ENCODE measurements around the gene RFTN1.

DNA sequence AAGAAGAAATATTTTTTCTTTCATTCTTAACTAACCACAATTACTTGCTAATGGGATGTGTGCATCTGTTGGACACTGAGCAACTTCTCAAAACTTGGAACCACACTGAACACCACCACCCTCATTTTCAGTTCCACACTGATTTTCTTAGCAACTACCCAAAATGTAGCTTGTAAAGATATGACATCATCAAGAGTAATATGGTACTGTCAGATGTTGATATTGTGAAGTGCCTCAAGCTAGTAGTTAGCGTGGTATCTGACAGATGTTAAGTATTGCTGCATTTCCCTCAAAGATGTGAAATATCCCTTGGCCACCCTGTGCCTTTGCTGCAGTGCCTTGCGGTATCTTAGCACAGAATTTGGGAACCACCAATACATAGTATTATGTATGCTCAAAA, 9.3 kb downstream of the RFTN1 start:
- no peak for TF ChIP-seq EP300 (IDR thresholded peaks at IDR 0.05)
- TF ChIP-seq POLR2AphosphoS5 (IDR thresholded peaks at IDR 0.05) = no peak
- TF ChIP-seq POLR2A (IDR thresholded peaks at IDR 0.05) = no peak

Measured in suprapubic skin (tissue), 4 donors.